Suprapubic skin (tissue), 4 donors: ENCODE data around the gene EGLN1.
"Not testable (repeated sequence)": the region's sequence is repeated elsewhere in the genome, so short reads cannot be mapped to it uniquely, and the experiment has no call there.

Source experiments
- CTCF ChIP-seq, 2 donors: fragments of 200-600 bp in 1 of 2; fragments of 450-650 bp in 1 of 2; sonication (generic) in 1 of 2; IDR thresholded peaks; one replicate each; pipeline ENCODE4 v1.5.1; 2016 to 2019; ENCODE audit warnings: antibody characterized with exemption in 2 of 2, mild to moderate bottlenecking in 1 of 2, moderate library complexity in 1 of 2
- EP300 ChIP-seq: sonication (generic); formaldehyde crosslinking; IDR thresholded peaks from one replicate; pipeline ENCODE4 v1.6.1; 2017; ENCODE audit warnings: antibody characterized with exemption
- POLR2AphosphoS5 ChIP-seq, 3 donors: sonication (generic); formaldehyde crosslinking; IDR thresholded peaks; one replicate each; pipeline ENCODE4 v1.6.1; 2017; ENCODE audit warnings: antibody characterized with exemption in 3 of 3

- not testable (repeated sequence) for TF ChIP-seq POLR2AphosphoS5 (IDR thresholded peaks at IDR 0.05); EP300; CTCF (IDR thresholded peaks at IDR 0.05)
These were observed 49.4 kb upstream of the EGLN1 start for GRCh38 chr1:231471500-231471899.
